ENCODE results near the gene TRIM38. TPM values are rescaled to one million over a fixed set of nuclear protein-coding genes. Genes with fewer than 3 reads are reported as not detected.

Gene TRIM38
- total RNA-seq, 1 donor: 13.8 TPM

DNA sequence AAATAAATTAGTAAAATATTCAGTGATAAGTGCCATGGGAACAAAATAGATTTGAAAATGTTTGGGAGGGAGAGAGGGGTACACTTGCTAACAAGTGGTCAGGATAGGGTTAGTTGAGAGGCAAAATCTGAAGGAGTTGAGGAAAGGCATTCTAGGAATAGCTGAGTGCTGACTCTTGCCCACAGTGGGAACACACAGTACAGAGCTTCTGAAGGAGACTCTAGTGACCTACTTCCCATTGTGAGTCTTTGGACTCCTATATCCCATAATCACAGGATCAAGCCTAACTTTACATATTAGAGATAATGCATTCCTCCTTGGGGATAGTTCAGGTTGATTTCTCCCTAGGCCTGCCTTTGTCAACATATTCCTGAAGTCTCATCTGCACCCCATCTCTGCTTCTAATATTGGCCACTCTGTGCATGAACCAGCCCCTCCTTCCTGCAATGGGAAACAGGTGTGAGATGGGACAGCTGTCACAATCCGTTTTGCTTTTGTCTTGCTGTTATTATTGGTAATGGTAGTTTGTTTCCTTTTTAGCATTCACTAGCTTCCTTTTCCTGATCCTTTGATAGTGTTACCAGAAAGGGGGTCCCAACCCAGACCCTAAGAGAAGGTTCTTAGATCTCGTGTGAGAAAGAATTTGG lies 2.6 kb upstream of the TRIM38 start:
- DNase-seq (ENCODE audit: low read depth): peak; percentile 21
- TF ChIP-seq, protein P1, sequence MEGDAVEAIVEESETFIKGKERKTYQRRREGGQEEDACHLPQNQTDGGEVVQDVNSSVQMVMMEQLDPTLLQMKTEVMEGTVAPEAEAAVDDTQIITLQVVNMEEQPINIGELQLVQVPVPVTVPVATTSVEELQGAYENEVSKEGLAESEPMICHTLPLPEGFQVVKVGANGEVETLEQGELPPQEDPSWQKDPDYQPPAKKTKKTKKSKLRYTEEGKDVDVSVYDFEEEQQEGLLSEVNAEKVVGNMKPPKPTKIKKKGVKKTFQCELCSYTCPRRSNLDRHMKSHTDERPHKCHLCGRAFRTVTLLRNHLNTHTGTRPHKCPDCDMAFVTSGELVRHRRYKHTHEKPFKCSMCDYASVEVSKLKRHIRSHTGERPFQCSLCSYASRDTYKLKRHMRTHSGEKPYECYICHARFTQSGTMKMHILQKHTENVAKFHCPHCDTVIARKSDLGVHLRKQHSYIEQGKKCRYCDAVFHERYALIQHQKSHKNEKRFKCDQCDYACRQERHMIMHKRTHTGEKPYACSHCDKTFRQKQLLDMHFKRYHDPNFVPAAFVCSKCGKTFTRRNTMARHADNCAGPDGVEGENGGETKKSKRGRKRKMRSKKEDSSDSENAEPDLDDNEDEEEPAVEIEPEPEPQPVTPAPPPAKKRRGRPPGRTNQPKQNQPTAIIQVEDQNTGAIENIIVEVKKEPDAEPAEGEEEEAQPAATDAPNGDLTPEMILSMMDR (IDR thresholded peaks at IDR 0.05; ENCODE audit: insufficient read depth, low read depth, low read length): no peak
- H3K4me3 ChIP-seq (ENCODE audit: low read depth, low read length): no peak overlapping the region

DNA sequence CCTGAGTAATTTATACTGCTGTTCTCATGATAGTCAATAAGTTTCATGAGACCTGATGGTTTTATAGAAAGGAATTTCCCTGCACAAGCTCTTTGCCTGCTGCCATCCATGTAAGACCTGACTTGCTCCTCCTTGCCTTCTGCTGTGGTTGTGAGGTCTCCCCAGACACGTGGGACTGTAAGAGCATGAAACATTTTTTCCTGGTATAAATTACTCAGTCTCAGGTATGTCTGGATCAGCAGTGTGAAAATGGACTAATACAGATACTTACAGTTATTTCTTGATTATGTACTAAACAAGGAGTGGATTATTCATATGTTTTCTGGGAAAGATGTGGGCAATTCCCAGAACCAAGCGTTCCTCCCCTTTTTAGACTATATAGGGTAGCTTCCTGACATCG lies 1.9 kb upstream of the TRIM38 start:
- DNase-seq (ENCODE audit: low read depth): no peak
- no peak overlapping the region for H3K4me3 ChIP-seq (ENCODE audit: low read depth, low read length)
- TF ChIP-seq, protein P1 (IDR thresholded peaks at IDR 0.05; ENCODE audit: insufficient read depth, low read depth, low read length): no peak

DNA sequence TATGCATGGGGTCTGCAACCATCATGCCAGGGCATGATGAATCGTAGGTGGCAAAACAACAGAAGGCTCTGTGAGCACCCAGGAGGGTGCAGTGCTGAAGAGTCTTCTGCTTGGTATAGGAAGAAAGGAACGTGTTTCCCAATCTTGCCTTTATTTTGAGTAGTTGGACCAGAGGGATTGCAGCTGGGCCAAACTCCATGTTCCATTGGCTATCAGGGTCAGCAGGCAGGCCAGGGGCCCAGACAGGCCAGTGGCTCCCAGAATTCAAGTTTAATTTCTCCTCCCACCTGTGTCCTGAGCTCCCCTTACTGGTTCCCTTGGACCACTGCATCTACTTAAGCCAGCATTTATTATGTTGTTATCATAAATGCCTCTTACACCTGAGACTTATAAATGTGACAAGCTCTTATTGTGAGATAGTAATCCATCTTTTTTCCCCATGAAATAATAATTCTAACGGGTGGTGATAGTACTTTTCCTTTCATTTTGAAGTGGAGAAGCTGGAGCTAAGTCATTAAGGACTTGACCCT lies 918 bp upstream of the TRIM38 start:
- TF ChIP-seq, protein P1 (IDR thresholded peaks at IDR 0.05; ENCODE audit: insufficient read depth, low read depth, low read length): no peak
- no peak for DNase-seq (ENCODE audit: low read depth)
- H3K4me3 ChIP-seq (ENCODE audit: low read depth, low read length): peak overlapping the region; percentile 77

DNA sequence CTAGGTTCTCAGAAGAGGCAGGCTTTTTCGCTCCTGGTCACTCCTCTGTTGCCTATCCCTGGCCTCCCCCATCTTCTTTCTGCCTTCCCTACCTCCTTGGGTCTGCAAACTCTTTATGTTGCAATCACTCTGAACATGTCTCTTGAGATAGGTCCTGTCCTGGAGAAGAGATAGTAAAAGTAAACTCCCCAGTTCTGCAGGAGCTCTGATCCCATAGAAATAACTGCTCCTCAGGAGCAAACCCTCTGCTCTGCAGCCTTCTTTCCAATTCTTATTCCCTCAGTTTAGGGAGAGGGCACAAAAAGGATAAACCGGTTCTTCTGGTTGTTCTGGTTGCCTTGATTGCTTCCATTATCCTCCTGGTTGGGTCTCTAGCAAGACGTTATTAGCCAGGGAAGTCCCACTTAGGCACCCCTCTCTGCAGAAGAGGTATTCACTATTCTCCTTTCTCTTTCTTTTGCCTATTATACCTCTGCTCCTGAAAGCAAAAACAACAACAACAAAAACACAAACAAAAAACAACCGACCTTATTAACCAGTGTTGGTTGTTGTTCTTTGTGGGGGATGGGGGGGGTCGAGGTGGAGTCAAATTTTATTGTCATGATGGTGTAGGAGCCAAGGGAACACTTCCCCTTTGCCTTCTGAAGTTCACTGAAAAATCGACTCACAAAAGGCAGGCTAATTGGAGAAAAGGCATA lies 973 bp downstream of the TRIM38 start:
- TF ChIP-seq, protein P1 (IDR thresholded peaks at IDR 0.05; ENCODE audit: insufficient read depth, low read depth, low read length): no peak
- H3K4me3 ChIP-seq (ENCODE audit: low read depth, low read length): peak overlapping the region; percentile 77
- peak; percentile 66 for DNase-seq (ENCODE audit: low read depth)

DNA sequence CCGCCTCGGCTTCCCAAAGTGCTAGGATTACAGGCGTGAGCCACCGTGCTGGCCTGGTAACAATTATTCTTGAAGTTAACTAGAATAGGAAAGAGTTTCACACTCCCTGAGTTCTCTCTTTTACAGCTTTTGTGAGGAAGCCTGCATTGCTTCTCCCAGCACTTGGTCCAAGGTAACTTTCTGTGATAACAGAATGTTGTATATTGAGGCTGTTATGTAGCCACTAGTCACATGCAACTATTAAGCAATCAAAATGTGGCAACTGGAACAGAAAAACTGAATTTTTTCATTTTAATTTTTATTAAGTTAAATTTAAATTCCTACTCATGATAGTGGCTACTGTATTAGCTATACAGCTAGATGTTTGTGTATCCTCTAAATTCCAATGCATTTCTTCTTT lies 2.5 kb downstream of the TRIM38 start:
- no peak overlapping the region for H3K4me3 ChIP-seq (ENCODE audit: low read depth, low read length)
- TF ChIP-seq, protein P1 (IDR thresholded peaks at IDR 0.05; ENCODE audit: insufficient read depth, low read depth, low read length): no peak
- DNase-seq (ENCODE audit: low read depth): no peak

DNA sequence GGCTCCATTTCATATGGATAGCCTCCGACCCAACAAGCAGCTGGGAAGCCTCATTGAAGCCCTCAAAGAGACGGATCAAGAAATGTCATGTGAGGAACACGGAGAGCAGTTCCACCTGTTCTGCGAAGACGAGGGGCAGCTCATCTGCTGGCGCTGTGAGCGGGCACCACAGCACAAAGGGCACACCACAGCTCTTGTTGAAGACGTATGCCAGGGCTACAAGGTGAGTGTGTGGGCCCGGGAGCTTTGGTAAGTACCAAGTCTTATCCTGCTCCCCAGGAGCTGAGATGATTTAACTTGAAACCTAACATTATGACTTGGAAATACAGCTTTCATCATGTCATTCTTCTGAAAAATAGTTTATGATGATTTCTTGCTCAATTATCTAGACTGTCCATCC lies 4.1 kb downstream of the TRIM38 start:
- no peak overlapping the region for H3K4me3 ChIP-seq (ENCODE audit: low read depth, low read length)
- TF ChIP-seq, protein P1 (IDR thresholded peaks at IDR 0.05; ENCODE audit: insufficient read depth, low read depth, low read length): no peak
- DNase-seq (ENCODE audit: low read depth): no peak

Measured in fibroblast of villous mesenchyme (primary cell).